Measurements from ENCODE around the gene NRP1. TPM values are rescaled to one million over a fixed set of nuclear protein-coding genes. Genes with fewer than 3 reads are reported as not detected.

The NRP1 gene
- total and polyA plus RNA-seq, 4 donors = 14.6 to 55.6 (median 37.8) TPM

- H3K27ac ChIP-seq (ENCODE audit: low read depth in 1 of 2, low read length in 2 of 2) = no peak overlapping the region
- H3K27me3 ChIP-seq (ENCODE audit: control insufficient read depth in 4 of 4, insufficient read depth in 4 of 4, low read length in 3 of 4) = no peaks in the 10 kb centered on the region
- no peak for DNase-seq (ENCODE audit: low spot score)
- no peak for TF ChIP-seq HNF4A (conservative IDR thresholded peaks at IDR 0.05)
- TF ChIP-seq JUND (IDR thresholded peaks at IDR 0.05) = no peak
- TF ChIP-seq CTCF (IDR thresholded peaks at IDR 0.05; ENCODE audit: low read depth, low read length, missing input control) = no peak
- TF ChIP-seq HNF4G (IDR thresholded peaks at IDR 0.05) = no peak
- no peak for TF ChIP-seq GABPA (IDR thresholded peaks at IDR 0.05 in 1 of 2, conservative IDR thresholded peaks at IDR 0.05 in 1 of 2)
- TF ChIP-seq SP1 (IDR thresholded peaks at IDR 0.05) = no peak
- no peak for TF ChIP-seq FOXA2 (IDR thresholded peaks at IDR 0.05)
- TF ChIP-seq ATF3 (IDR thresholded peaks at IDR 0.05) = no peak
- TF ChIP-seq MAX (IDR thresholded peaks at IDR 0.05) = no peak
- 80% methylated on average over 4 of the region's 4 CpGs for WGBS
- H3K4me3 ChIP-seq (ENCODE audit: low read depth in 1 of 3, low read length in 3 of 3) = no peak overlapping the region
- H3K4me1 ChIP-seq (ENCODE audit: control insufficient read depth in 4 of 4, insufficient read depth in 4 of 4, low read length in 3 of 4) = no peaks in the 10 kb centered on the region
- H3K36me3 ChIP-seq (ENCODE audit: control insufficient read depth in 4 of 4, insufficient read depth in 3 of 4, low read depth in 1 of 4, low read length in 3 of 4) = no peaks in the 10 kb centered on the region
- H3K9ac ChIP-seq (ENCODE audit: low read depth in 1 of 2, low read length in 2 of 2) = no peak overlapping the region
- H3K9me3 ChIP-seq (ENCODE audit: control insufficient read depth in 4 of 4, low read length in 3 of 4) = no peaks in the 10 kb centered on the region
Measured at GRCh38 chr10:33142295-33142694, 192.2 kb downstream of the NRP1 start.

- Histone ChIP-seq H3K27me3 (ENCODE audit: control insufficient read depth in 4 of 4, insufficient read depth in 4 of 4, low read length in 3 of 4) (no peaks in the 10 kb centered on the region), H3K9me3 (ENCODE audit: control insufficient read depth in 4 of 4, low read length in 3 of 4) (no peaks in the 10 kb centered on the region), H3K4me3 (ENCODE audit: low read depth in 1 of 3, low read length in 3 of 3) (no peak overlapping the region), H3K27ac (ENCODE audit: low read depth in 1 of 2, low read length in 2 of 2) (no peak overlapping the region), H3K4me1 (ENCODE audit: control insufficient read depth in 4 of 4, insufficient read depth in 4 of 4, low read length in 3 of 4) (no peaks in the 10 kb centered on the region), H3K36me3 (ENCODE audit: control insufficient read depth in 4 of 4, insufficient read depth in 3 of 4, low read depth in 1 of 4, low read length in 3 of 4) (no peaks in the 10 kb centered on the region), H3K9ac (ENCODE audit: low read depth in 1 of 2, low read length in 2 of 2) (no peak overlapping the region)
- no peak for DNase-seq (ENCODE audit: low spot score)
- TF ChIP-seq CTCF (IDR thresholded peaks at IDR 0.05; ENCODE audit: low read depth, low read length, missing input control) (no peak), ZBTB33 (IDR thresholded peaks at IDR 0.05) (no peak), GABPA (IDR thresholded peaks at IDR 0.05 in 1 of 2, conservative IDR thresholded peaks at IDR 0.05 in 1 of 2) (no peak), RXRA (IDR thresholded peaks at IDR 0.05) (no peak), HNF4G (IDR thresholded peaks at IDR 0.05) (no peak), ATF3 (IDR thresholded peaks at IDR 0.05) (no peak), EGR1 (IDR thresholded peaks at IDR 0.05; ENCODE audit: low read depth in 2 of 2) (no peak), YY1 (IDR thresholded peaks at IDR 0.05) (no peak), FOXA1 (IDR thresholded peaks at IDR 0.05) (no peak), REST (IDR thresholded peaks at IDR 0.05) (no peak), NR2F2 (IDR thresholded peaks at IDR 0.05) (no peak), RAD21 (IDR thresholded peaks at IDR 0.05) (no peak)
- whole genome bisulfite sequencing = 97% methylated on average over 3 of the region's 3 CpGs
Measured at GRCh38 chr10:33141251-33141650, 193.2 kb downstream of the NRP1 start.
